Retinal pigment epithelial cell (primary cell): ENCODE data around the gene CASQ1.

ENCODE experiments used
- DNase-seq: peaks from one replicate; pipeline ENCODE4 v3.0.0-alpha.2; 2010; ENCODE audit warnings: low read depth
- H3K4me3 ChIP-seq: 2 replicates; pipeline ENCODE4 v1.5.1; 2011; ENCODE audit warnings: mild to moderate bottlenecking, low read length, control low read depth, moderate library complexity
- CTCF ChIP-seq: conservative IDR thresholded peaks from 2 replicates; pipeline ENCODE4 v1.5.1; 2011; ENCODE audit warnings: low read depth, low read length, control low read depth, inconsistent platforms

CASQ1 gene

GRCh38 chr1:160161965-160162705, 28.2 kb upstream of the CASQ1 start:
- no peak for DNase-seq
- no peak overlapping the region for H3K4me3 ChIP-seq
- TF ChIP-seq CTCF, result peak; percentile 67

GRCh38 chr1:160162931-160163330, 27.4 kb upstream of the CASQ1 start:
- TF ChIP-seq CTCF, result no peak
- DNase-seq, result no peak

GRCh38 chr1:160163615-160164014, 26.8 kb upstream of the CASQ1 start:
- H3K4me3 ChIP-seq, result no peak overlapping the region
- no peak for DNase-seq
- TF ChIP-seq CTCF, result peak; percentile 14

More at GRCh38 chr1:160162931-160163330, 27.4 kb upstream of the CASQ1 start:
- H3K4me3 ChIP-seq, result no peak overlapping the region

- no peak for DNase-seq
- TF ChIP-seq CTCF, result no peak
- no peak overlapping the region for H3K4me3 ChIP-seq
These were observed 26.3 kb upstream of the CASQ1 start for GRCh38 chr1:160164121-160164520.

- no peak for TF ChIP-seq CTCF
- H3K4me3 ChIP-seq, result no peak overlapping the region
- no peak for DNase-seq
These were observed 24.1 kb upstream of the CASQ1 start for GRCh38 chr1:160166166-160166868.

GRCh38 chr1:160167056-160167455, 23.3 kb upstream of the CASQ1 start:
- no peak for DNase-seq
- H3K4me3 ChIP-seq, result no peak overlapping the region
- no peak for TF ChIP-seq CTCF

GRCh38 chr1:160167580-160167979, 22.8 kb upstream of the CASQ1 start:
- no peak for DNase-seq
- no peak for TF ChIP-seq CTCF
- no peak overlapping the region for H3K4me3 ChIP-seq
